ENCODE results near the gene TRPV3.
"Not testable (repeated sequence)": the region's sequence is repeated elsewhere in the genome, so short reads cannot be mapped to it uniquely, and the experiment has no call there.

TRPV3 gene

GRCh38 chr17:3573246-3574100, 15.9 kb upstream of the TRPV3 start:
- TF ChIP-seq, protein P1, sequence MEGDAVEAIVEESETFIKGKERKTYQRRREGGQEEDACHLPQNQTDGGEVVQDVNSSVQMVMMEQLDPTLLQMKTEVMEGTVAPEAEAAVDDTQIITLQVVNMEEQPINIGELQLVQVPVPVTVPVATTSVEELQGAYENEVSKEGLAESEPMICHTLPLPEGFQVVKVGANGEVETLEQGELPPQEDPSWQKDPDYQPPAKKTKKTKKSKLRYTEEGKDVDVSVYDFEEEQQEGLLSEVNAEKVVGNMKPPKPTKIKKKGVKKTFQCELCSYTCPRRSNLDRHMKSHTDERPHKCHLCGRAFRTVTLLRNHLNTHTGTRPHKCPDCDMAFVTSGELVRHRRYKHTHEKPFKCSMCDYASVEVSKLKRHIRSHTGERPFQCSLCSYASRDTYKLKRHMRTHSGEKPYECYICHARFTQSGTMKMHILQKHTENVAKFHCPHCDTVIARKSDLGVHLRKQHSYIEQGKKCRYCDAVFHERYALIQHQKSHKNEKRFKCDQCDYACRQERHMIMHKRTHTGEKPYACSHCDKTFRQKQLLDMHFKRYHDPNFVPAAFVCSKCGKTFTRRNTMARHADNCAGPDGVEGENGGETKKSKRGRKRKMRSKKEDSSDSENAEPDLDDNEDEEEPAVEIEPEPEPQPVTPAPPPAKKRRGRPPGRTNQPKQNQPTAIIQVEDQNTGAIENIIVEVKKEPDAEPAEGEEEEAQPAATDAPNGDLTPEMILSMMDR (conservative IDR thresholded peaks at IDR 0.05): no peak
- no peak overlapping the region for H3K27ac ChIP-seq

DNA sequence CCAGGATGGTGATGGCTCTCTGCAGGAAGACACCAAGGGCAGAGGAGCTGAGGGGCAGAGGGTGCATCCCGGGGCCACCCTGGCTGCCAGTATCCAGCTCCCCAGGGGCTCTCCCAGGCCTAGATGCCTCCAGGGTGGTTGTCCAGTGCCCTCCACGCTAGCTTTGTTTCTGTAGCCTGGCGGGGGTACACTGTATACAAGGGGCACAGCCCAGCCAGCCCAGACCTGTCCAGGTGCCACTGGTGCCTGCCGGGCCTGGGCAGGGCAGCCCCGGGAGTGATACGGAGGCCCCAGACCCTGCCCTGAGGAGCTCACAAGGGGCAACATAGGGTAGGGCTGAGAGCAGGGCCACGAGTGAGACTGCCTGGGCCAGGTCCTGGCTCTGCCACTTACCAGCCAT, 14.6 kb upstream of the TRPV3 start:
- TF ChIP-seq, protein P1 (conservative IDR thresholded peaks at IDR 0.05): no peak
- H3K27ac ChIP-seq: no peak overlapping the region

- H3K27ac ChIP-seq: no peak overlapping the region
- TF ChIP-seq, protein P1 (conservative IDR thresholded peaks at IDR 0.05): no peak
Observed at GRCh38 chr17:3571043-3571900, 13.7 kb upstream of the TRPV3 start.

- TF ChIP-seq, protein P1 (conservative IDR thresholded peaks at IDR 0.05): no peak
- H3K27ac ChIP-seq: no peak overlapping the region
Observed at GRCh38 chr17:3569534-3570137, 12.0 kb upstream of the TRPV3 start.

- TF ChIP-seq, protein P1 (conservative IDR thresholded peaks at IDR 0.05): no peak
- no peak overlapping the region for H3K27ac ChIP-seq
Observed at GRCh38 chr17:3566551-3566950, 8.9 kb upstream of the TRPV3 start.

GRCh38 chr17:3565143-3565542, 7.5 kb upstream of the TRPV3 start:
- H3K27ac ChIP-seq: no peak overlapping the region

DNA sequence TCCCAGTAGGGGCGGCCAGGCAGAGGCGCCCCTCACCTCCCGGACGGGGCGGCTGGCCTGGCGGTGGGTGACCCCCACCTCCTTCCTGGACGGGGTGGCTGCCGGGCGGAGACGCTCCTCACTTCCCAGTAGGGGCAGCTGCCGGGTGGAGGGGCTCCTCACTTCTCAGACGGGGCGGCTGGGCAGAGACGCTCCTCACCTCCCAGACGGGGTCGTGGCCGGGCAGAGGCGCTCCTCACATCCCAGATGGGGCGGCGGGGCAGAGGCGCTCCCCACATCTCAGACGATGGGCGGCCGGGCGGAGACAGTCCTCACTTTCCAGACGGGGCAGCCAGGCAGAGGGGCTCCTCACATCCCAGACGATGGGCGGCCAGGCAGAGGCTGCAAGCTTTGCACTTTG, 6.6 kb upstream of the TRPV3 start:
- H3K27ac ChIP-seq: not testable (repeated sequence)

More at GRCh38 chr17:3565143-3565542, 7.5 kb upstream of the TRPV3 start:
- TF ChIP-seq, protein P1 (conservative IDR thresholded peaks at IDR 0.05): no peak

Measured in VCaP (cell line).